HG02981 (cell line): ENCODE data around the gene FOXL3.
A peak's percentile ranks its signal among the peaks of the same experiment; 100 is the strongest.

Experiments used
- ATAC-seq: cut with Tn5 transposase; IDR thresholded peaks from one replicate; pipeline ENCODE4 v1.9.1; 2021; ENCODE audit warnings: mild to moderate bottlenecking, moderate library complexity; ENCODE audit not compliant: unreplicated experiment

FOXL3 gene

DNA sequence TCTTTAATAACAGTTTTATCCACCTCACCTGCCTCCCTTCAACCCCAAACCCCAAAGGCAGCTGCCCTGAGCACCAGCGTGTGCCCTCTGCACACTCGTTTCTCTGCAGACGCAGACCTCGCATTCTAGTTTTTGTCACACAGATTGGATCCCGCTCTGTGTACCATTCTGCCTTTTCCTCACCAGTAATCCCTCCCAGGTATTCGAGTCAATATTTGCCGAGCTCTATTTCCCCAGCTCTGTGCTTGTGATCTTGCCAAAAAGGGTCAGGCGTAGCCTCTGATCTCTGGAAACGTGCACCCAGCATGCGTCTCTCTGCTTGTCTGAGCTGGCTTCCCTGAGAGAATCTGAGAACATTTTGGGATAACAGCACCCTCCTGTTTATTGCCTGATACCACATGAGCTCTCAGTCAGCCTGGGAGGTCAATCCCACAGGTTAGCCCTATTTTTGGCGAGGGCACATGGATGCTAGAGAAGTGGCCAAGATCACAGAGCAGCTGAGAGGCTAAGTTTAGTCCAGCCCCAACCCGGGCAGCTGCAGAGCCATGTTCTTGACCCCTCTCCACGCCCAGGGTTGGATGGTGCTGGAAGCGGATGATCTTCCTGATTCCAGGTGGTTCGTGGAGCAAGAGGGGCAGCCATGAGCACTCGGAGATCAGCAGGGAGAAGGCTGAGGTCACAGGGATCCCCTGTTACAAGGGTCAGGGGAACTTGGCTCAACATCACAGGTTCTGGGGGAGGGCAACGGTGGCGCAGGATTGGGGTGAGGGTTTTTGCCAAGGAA lies 29.1 kb downstream of the FOXL3 start:
- no peak for ATAC-seq

- no peak for ATAC-seq
Observed at GRCh38 chr7:320297-320696, 30.3 kb downstream of the FOXL3 start.

DNA sequence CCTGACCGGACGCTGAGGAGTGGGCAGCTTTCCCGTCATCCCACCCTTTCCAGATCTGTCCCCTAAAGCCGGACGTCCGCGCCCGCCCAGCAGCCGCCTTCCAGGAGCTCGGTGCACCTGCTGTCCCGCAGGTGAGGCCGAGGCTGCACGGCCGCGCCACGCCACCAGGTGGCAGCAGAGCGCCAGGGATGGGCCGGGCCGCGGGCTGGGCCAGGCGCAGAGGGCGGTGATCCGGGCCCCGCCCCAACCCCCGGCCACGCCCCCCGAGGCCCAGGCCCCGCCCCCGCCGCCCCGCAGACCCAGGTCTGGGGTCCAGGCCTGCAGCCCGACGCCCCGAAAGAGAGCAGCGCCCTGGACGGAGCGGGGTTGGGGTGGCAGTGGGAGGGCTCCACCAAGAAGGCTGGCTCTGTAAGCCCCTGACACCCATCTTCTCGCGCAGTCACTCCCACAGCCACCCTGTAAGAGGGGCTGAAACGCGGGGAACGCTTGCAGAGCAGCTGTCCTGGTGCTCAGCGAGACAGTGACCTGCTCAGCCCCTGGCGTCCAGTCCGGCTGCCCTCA lies 32.2 kb downstream of the FOXL3 start:
- peak; percentile 64 for ATAC-seq

- ATAC-seq = no peak
Observed at GRCh38 chr7:322708-323111, 32.7 kb downstream of the FOXL3 start.

DNA sequence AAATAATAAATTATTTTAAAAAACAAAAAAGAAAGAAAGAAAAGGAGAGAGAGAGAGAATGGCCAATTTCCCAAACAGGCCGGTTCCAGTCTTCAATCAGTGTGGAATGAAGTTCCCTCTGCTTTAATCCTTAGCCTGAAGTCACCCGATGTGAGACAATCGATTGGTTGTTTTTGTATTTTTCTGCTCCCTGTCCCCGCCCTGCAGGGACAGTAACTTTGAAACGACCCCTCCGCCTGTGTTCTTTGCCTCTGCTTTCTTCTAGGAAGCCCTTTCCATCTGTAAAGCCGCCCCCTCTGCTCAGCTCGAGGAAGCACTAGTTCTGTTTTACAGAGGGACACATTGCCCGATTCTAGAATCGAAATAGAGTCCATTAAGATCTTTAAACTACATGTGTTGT lies 33.4 kb downstream of the FOXL3 start:
- no peak for ATAC-seq

GRCh38 chr7:324011-324410 lies 34.0 kb downstream of the FOXL3 start:
- no peak for ATAC-seq

- ATAC-seq = no peak
Observed at GRCh38 chr7:325051-325798, 35.3 kb downstream of the FOXL3 start.

DNA sequence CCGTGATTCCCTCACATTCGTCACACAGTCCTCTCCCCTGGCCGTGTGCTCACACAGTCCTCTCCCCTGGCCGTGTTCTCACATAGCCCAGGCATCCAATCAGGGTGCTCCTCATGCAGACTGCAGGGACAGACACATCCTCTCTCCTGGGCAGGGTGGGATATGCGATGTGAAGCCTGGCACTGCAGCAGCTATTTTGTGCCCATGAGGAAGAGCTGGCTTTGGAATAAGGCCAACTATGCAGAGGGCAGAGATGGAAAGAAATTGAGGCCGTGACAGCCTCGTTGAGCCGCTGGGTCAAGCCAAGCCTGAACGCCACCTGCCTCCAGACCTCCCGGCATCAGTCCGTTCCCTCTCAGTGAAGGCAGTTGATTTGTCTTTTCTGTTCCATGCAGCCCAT lies 35.8 kb downstream of the FOXL3 start:
- no peak for ATAC-seq

GRCh38 chr7:326273-326672 lies 36.3 kb downstream of the FOXL3 start:
- no peak for ATAC-seq

GRCh38 chr7:326809-327232 lies 36.9 kb downstream of the FOXL3 start:
- ATAC-seq = no peak

DNA sequence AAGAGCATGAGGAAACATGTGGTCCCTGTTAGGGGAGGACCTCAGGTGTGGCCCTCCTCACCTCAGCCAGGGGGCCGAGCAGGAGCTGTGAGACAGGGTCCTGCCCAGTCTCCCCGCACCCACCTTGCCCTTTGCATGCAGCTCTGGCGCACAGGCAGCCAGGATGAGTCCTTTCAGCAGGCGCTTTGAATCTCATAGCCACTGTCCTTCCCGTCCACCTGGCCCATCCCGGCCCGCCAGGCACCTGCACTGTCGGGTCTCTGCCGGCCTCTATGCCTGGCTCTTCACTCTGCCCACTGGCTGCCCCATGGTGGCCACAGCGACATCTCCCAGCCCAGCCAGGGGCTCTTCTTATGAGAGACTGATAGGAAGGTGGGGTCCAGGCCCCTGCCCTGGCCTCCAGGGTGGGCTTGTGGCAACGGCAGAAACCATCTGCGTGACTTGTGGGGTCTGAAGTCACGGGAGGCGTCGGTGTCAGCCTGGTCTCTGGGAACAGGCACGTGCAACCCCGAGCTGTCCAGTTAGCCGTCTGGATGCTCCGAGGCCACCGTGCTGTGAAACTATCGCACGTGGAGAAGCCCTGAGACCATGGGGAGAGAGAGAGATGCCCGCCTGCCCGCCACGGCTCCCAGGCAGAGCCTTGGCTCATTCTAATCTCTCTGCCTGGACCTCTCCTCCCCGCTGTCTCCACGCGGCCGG lies 37.4 kb downstream of the FOXL3 start:
- ATAC-seq = no peak

- no peak for ATAC-seq
Observed at GRCh38 chr7:327991-328702, 38.2 kb downstream of the FOXL3 start.

- no peak for ATAC-seq
Observed at GRCh38 chr7:329691-330281, 39.8 kb downstream of the FOXL3 start.

- ATAC-seq = no peak
Observed at GRCh38 chr7:330511-331230, 40.7 kb downstream of the FOXL3 start.

DNA sequence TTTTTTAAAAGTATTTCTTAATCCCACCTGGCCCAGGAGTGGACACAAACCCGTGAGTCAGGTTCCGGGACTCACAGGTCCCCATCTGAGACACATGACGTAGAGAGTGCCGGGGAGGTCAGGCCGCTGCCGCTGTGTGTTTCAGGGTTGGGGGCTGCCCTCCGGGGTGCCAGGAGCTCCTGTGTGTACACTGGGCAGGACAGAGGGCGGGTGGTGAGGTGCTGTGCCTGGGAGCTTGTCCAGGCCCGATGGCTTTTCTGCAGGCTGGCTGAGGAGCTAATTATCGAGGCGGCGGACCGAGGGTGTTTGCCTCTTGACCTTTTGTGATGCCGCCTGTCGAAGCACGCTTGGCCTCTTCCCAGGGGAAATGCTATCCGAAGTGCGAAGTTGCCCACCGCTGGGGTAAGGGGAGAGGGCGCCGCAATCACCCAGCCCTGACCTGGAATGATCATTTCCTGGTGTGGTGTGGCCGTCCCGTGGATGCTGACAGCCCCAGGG lies 42.1 kb downstream of the FOXL3 start:
- ATAC-seq = no peak

DNA sequence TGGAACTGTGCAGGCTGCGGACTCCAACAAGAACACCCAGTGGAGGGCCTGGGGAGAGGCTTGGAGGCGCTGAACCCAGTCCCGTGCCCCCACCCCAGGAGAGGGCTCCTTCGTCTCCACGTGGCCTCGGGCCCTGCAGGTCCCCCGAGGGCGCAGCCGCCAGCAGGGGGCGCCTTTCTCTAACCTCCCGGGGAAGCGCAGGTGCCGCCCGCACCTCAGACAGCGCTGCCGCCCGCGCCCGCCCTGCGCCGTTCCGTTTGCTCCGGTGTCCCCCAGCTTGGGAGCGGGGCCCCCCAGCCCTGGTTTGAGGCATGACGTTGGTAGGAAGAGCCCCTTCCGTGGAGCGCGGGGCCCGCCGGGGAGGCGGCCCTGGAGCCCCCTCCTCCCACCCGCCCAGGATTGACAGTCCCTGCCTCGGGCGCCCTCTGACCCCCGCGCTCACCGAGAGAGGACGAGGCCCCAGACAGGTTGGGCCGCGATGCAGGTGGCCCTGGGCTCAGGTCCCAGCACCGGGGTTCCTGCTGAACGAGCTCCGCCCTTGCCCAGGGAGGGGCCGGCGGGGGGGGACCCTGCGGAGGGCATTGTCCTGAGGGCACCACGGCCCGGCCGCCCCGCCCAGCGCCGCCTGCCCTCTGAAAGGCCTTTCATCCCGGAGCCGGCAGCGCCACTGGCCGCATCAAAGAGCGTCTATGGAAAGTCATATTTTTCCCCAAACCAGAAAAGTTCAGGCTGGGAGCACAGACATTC lies 42.8 kb downstream of the FOXL3 start:
- no peak for ATAC-seq

GRCh38 chr7:333393-333764 lies 43.4 kb downstream of the FOXL3 start:
- no peak for ATAC-seq

DNA sequence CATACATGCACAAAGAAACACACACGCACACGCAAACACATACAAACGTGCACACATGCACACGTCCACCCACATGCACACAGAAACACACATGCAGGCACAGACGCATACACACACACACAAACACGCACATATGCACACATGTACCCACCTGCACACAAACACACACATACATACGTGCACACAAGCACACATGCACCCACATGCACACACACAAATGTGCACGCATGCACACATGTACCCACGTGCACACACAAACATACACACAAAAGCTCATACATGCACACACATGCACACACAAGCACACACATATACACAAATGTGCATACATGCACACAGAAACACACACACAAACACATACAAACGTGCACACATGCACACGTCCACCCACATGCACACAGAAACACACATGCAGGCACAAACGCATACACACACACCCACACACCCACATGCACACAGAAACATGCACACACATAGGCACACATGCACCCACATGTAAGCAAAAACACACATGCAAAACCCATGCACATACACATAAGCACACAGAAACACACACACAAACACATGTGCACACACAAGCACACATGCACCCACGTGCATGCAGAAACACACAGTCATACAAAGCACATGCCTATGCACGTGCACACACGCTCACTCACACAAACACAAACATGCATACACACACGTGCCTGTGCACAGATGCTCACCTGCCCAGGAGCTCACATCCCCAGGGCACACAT lies 44.8 kb downstream of the FOXL3 start:
- no peak for ATAC-seq
